CD4-positive, alpha-beta T cell (primary cell): ENCODE results near the gene SIX3. TPM values are rescaled to one million over a fixed set of nuclear protein-coding genes. Genes with fewer than 3 reads are reported as not detected.

Experiments used
- ATAC-seq: fragments of 200-7000 bp; cut with Tn5 transposase; one replicate; pipeline ENCODE4 v1.10.0; 2022; ENCODE audit warnings: mild to moderate bottlenecking; ENCODE audit not compliant: poor library complexity
- CTCF ChIA-PET: fragments of 350-600 bp; sonication (Branson Sonifier 250); formaldehyde crosslinking; loops from one replicate; lab custom pipeline; 2021; ENCODE audit warnings: antibody characterized with exemption, inconsistent platforms; lab: Charles Lee
- POLR2A ChIA-PET: fragments of 350-600 bp; sonication (Branson Sonifier 250); formaldehyde crosslinking; loops from one replicate; lab custom pipeline; 2021; ENCODE audit warnings: antibody characterized with exemption, inconsistent platforms; lab: Charles Lee
- DNase-seq, 14 experiments: peaks; one replicate each; pipeline ENCODE4 v3.0.0-alpha.2; 2013 to 2020; ENCODE audit warnings: mixed read lengths in 2 of 14
- H3K27ac ChIP-seq, 2 donors: one replicate each; pipeline versions ENCODE4 v1.5.1 to v1.7.0; 2013; ENCODE audit warnings: low read length in 2 of 2, low read depth in 1 of 2, mild to moderate bottlenecking in 1 of 2
- H3K27me3 ChIP-seq, 2 experiments: 1 replicate in 1 of 2; 2 replicates in 1 of 2; pipeline versions ENCODE4 v1.6.1 to v1.7.0; 2013; ENCODE audit warnings: low read length in 2 of 2, control low read depth in 1 of 2, mild to moderate bottlenecking in 1 of 2, moderate library complexity in 1 of 2; ENCODE audit not compliant: insufficient read depth in 2 of 2, control insufficient read depth in 1 of 2
- H3K36me3 ChIP-seq: one replicate; pipeline ENCODE4 v1.6.1; 2013; ENCODE audit warnings: low read length, control low read depth; ENCODE audit not compliant: insufficient read depth
- H3K4me1 ChIP-seq: one replicate; pipeline ENCODE4 v1.6.1; 2013; ENCODE audit warnings: low read length, control low read depth; ENCODE audit not compliant: insufficient read depth
- H3K4me3 ChIP-seq: one replicate; pipeline ENCODE4 v1.5.1; 2013; ENCODE audit warnings: mild to moderate bottlenecking, low read length, moderate library complexity
- H3K9me3 ChIP-seq, 2 experiments: 1 replicate in 1 of 2; 2 replicates in 1 of 2; pipeline versions ENCODE4 v1.6.1 to v1.7.0; 2013; ENCODE audit warnings: low read length in 2 of 2, mild to moderate bottlenecking in 2 of 2, control low read depth in 1 of 2, moderate library complexity in 1 of 2; ENCODE audit not compliant: control insufficient read depth in 1 of 2, insufficient read depth in 1 of 2
- H3K27ac Mint-ChIP-seq: one replicate; pipeline ENCODE4 v1.8.0; 2020; ENCODE audit warnings: mixed read lengths
- H3K27me3 Mint-ChIP-seq: one replicate; pipeline ENCODE4 v1.8.0; 2021; ENCODE audit warnings: mixed read lengths
- H3K36me3 Mint-ChIP-seq: one replicate; pipeline ENCODE4 v1.8.0; 2021; ENCODE audit warnings: low read depth, mixed read lengths
- H3K4me1 Mint-ChIP-seq: one replicate; pipeline ENCODE4 v1.8.0; 2021; ENCODE audit warnings: low read depth, mixed read lengths
- H3K4me3 Mint-ChIP-seq: one replicate; pipeline ENCODE4 v1.8.0; 2020; ENCODE audit warnings: mild to moderate bottlenecking, mixed read lengths
- H3K9me3 Mint-ChIP-seq: one replicate; pipeline ENCODE4 v1.8.0; 2020; ENCODE audit warnings: mixed read lengths
- CTCF ChIP-seq: fragments of 200-600 bp; IDR thresholded peaks from one replicate; pipeline ENCODE4 v1.8.0; 2022; ENCODE audit warnings: antibody characterized with exemption, mild to moderate bottlenecking
- intact Hi-C, 2 experiments: fragments of 100-400 bp; cut with DNase I in 1 of 2; cut with micrococcal nuclease in 1 of 2; formaldehyde crosslinking; loops; one replicate each; pipeline versions ENCODE4 v1.15.1 to v1.9.0; 2023 to 2025; cut with DNase I, micrococcal nuclease
- total RNA-seq, 174 experiments: library from RNA in 2 of 174; stranded (reverse) in 2 of 174; gene quantifications; one replicate each; pipeline ENCODE4 v1.2.3 and lab custom pipeline; 2021 to 2026

SIX3 gene
- total RNA-seq, 2 experiments from 2014 or later = not detected

GRCh38 chr2:44922776-44923175 lies 18.7 kb upstream of the SIX3 start:
- no peak for TF ChIP-seq CTCF
- peaks cover 50 to 71% of the 10 kb centered on the region in 2 experiments for H3K27me3 ChIP-seq
- no peak overlapping the region for H3K27ac ChIP-seq
- no peaks in the 10 kb centered on the region for H3K36me3 ChIP-seq
- no peak for ATAC-seq
- POLR2A ChIA-PET = no interaction called here
- peaks cover 98% of the 10 kb centered on the region for H3K27me3 Mint-ChIP-seq
- no peak overlapping the region for H3K27ac Mint-ChIP-seq
- H3K9me3 ChIP-seq = no peaks in the 10 kb centered on the region
- no peak overlapping the region for H3K4me3 ChIP-seq
- no peaks in the 10 kb centered on the region for H3K9me3 Mint-ChIP-seq
- no peaks in the 10 kb centered on the region for H3K36me3 Mint-ChIP-seq
- no peak overlapping the region for H3K4me3 Mint-ChIP-seq
- CTCF ChIA-PET = no interaction called here
- intact Hi-C loops = no loop called here
- no peak for DNase-seq
- no peaks in the 10 kb centered on the region for H3K4me1 Mint-ChIP-seq
- no peaks in the 10 kb centered on the region for H3K4me1 ChIP-seq

- Histone ChIP-seq H3K27me3 (peaks cover 49 to 75% of the 10 kb centered on the region in 2 experiments), H3K4me3 (no peak overlapping the region), H3K36me3 (no peaks in the 10 kb centered on the region), H3K4me1 (peaks cover 7% of the 10 kb centered on the region), H3K27ac (no peak overlapping the region), H3K9me3 (peaks cover 0 to 6% of the 10 kb centered on the region in 2 experiments)
- CTCF ChIA-PET = no interaction called here
- Mint-ChIP-seq H3K4me1 (peaks cover 11% of the 10 kb centered on the region), H3K4me3 (no peak overlapping the region), H3K27ac (no peak overlapping the region), H3K36me3 (no peaks in the 10 kb centered on the region), H3K27me3 (peaks cover 89% of the 10 kb centered on the region), H3K9me3 (no peaks in the 10 kb centered on the region)
- no peak for ATAC-seq
- TF ChIP-seq CTCF = no peak
- no peak for DNase-seq
- POLR2A ChIA-PET = interaction anchor here (0.8 kb wide), 1 partner anchor 513 kb away, joined by 3 read pairs; no protein-coding TSS in a partner anchor
- intact Hi-C loops = no loop called here
Measured at GRCh38 chr2:44925561-44926136, 15.9 kb upstream of the SIX3 start.

- no peak overlapping the region for H3K27ac ChIP-seq
- peaks cover 0 to 6% of the 10 kb centered on the region in 2 experiments for H3K9me3 ChIP-seq
- intact Hi-C loops = no loop called here
- ATAC-seq (no peak), DNase-seq (no peak)
- H3K4me3 ChIP-seq = no peak overlapping the region
- Mint-ChIP-seq H3K36me3 (no peaks in the 10 kb centered on the region), H3K4me3 (no peak overlapping the region), H3K9me3 (no peaks in the 10 kb centered on the region), H3K27ac (no peak overlapping the region), H3K4me1 (peaks cover 17% of the 10 kb centered on the region), H3K27me3 (peaks cover 89% of the 10 kb centered on the region)
- CTCF ChIA-PET = no interaction called here
- H3K27me3 ChIP-seq = peaks cover 45 to 77% of the 10 kb centered on the region in 2 experiments
- H3K4me1 ChIP-seq = peaks cover 7% of the 10 kb centered on the region
- POLR2A ChIA-PET = no interaction called here
- TF ChIP-seq CTCF = no peak
- H3K36me3 ChIP-seq = no peaks in the 10 kb centered on the region
Measured at GRCh38 chr2:44926957-44927356, 14.5 kb upstream of the SIX3 start.
